Transverse colon (tissue), 4 donors: ENCODE data around the gene MRPL10.

Source experiments
- EP300 ChIP-seq: sonication (generic); formaldehyde crosslinking; IDR thresholded peaks from one replicate; pipeline ENCODE4 v1.6.1; 2017; ENCODE audit warnings: antibody characterized with exemption, low read depth
- POLR2A ChIP-seq: fragments of 450-650 bp; IDR thresholded peaks from one replicate; pipeline ENCODE4 v1.6.1; 2016; ENCODE audit warnings: antibody characterized with exemption, mild to moderate bottlenecking, moderate library complexity
- POLR2AphosphoS5 ChIP-seq, 3 donors: sonication (generic); formaldehyde crosslinking; IDR thresholded peaks; one replicate each; pipeline ENCODE4 v1.6.1; 2016; ENCODE audit warnings: antibody characterized with exemption in 3 of 3
- TF ChIP-seq, protein P1 (sequence below), 5 experiments: fragments of 200-600 bp in 3 of 5; fragments of 450-650 bp in 2 of 5; sonication (generic) in 3 of 5; IDR thresholded peaks; 1 replicate in 2 of 5; 2 replicates in 3 of 5; pipeline ENCODE4 v1.5.1; 2016 to 2017; ENCODE audit warnings: antibody characterized with exemption in 5 of 5, inconsistent platforms in 3 of 5, mild to moderate bottlenecking in 2 of 5, moderate library complexity in 1 of 5

DNA sequence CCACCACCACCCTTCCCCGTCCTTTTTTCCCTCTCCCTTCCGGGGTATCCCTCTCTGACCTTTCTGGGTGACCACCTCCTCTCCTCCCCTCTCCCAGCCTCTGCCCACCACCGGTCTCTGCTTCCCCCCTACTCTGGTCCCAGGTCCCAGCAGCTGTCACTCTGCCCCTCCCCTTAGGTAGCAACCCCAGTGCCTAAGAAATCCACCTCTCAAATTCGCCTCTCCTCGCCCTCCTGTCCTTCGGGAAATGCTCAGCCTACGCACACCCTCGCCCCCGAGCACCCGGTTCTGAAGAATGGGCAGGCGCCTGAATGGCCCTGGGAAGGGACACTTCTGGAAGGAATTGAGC lies 20.4 kb upstream of the MRPL10 start:
- no peak for TF ChIP-seq EP300
- TF ChIP-seq POLR2A = no peak
- TF ChIP-seq, protein P1, sequence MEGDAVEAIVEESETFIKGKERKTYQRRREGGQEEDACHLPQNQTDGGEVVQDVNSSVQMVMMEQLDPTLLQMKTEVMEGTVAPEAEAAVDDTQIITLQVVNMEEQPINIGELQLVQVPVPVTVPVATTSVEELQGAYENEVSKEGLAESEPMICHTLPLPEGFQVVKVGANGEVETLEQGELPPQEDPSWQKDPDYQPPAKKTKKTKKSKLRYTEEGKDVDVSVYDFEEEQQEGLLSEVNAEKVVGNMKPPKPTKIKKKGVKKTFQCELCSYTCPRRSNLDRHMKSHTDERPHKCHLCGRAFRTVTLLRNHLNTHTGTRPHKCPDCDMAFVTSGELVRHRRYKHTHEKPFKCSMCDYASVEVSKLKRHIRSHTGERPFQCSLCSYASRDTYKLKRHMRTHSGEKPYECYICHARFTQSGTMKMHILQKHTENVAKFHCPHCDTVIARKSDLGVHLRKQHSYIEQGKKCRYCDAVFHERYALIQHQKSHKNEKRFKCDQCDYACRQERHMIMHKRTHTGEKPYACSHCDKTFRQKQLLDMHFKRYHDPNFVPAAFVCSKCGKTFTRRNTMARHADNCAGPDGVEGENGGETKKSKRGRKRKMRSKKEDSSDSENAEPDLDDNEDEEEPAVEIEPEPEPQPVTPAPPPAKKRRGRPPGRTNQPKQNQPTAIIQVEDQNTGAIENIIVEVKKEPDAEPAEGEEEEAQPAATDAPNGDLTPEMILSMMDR (IDR thresholded peaks at IDR 0.05) = no peak
- no peak for TF ChIP-seq POLR2AphosphoS5 (IDR thresholded peaks at IDR 0.05)
